GM23248 (cell line): ENCODE measurements around the gene PIGR. TPM values are rescaled to one million over a fixed set of nuclear protein-coding genes. Genes with fewer than 3 reads are reported as not detected.

Source experiments
- DNase-seq: peaks from one replicate; pipeline ENCODE4 v3.0.0-alpha.2; 2015
- H2AFZ ChIP-seq: fragments of 200-600 bp; sonication (generic); 2 replicates; pipeline ENCODE4 v1.6.1; 2016; ENCODE audit warnings: antibody characterized with exemption
- H3F3A ChIP-seq: fragments of 200-600 bp; sonication (generic); 2 replicates; pipeline ENCODE4 v1.6.1; 2016; ENCODE audit warnings: mild to moderate bottlenecking, antibody characterized with exemption, mixed run types; ENCODE audit not compliant: insufficient read depth
- H3K27ac ChIP-seq: fragments of 200-600 bp; sonication (generic); 2 replicates; pipeline ENCODE4 v1.5.1; 2016; ENCODE audit warnings: mild to moderate bottlenecking
- H3K27me3 ChIP-seq: fragments of 200-600 bp; sonication (generic); replicated peaks from 2 replicates; pipeline ENCODE4 v1.6.1; 2016; ENCODE audit warnings: mild to moderate bottlenecking; ENCODE audit not compliant: insufficient read depth
- H3K36me3 ChIP-seq: fragments of 200-600 bp; sonication (generic); 2 replicates; pipeline ENCODE4 v1.6.1; 2016; ENCODE audit warnings: low read depth, mild to moderate bottlenecking
- H3K4me1 ChIP-seq: fragments of 200-600 bp; sonication (generic); 2 replicates; pipeline ENCODE4 v1.6.1; 2016; ENCODE audit warnings: mild to moderate bottlenecking; ENCODE audit not compliant: insufficient read depth
- H3K4me2 ChIP-seq: fragments of 200-600 bp; sonication (generic); one replicate; pipeline ENCODE4 v1.6.1; 2016; ENCODE audit warnings: mild to moderate bottlenecking; ENCODE audit not compliant: unreplicated experiment
- H3K4me3 ChIP-seq: fragments of 200-600 bp; sonication (generic); 2 replicates; pipeline ENCODE4 v1.5.1; 2016; ENCODE audit warnings: mild to moderate bottlenecking
- H3K79me2 ChIP-seq: fragments of 200-600 bp; sonication (generic); 2 replicates; pipeline ENCODE4 v1.6.1; 2016; ENCODE audit warnings: mild to moderate bottlenecking; ENCODE audit not compliant: insufficient read depth
- H3K9ac ChIP-seq: fragments of 200-600 bp; sonication (generic); 2 replicates; pipeline ENCODE4 v1.6.1; 2016; ENCODE audit warnings: mild to moderate bottlenecking
- H3K9me2 ChIP-seq: fragments of 200-600 bp; sonication (generic); 2 replicates; pipeline ENCODE4 v1.6.1; 2016; ENCODE audit warnings: mixed run types, mild to moderate bottlenecking, moderate library complexity; ENCODE audit not compliant: insufficient read depth
- H3K9me3 ChIP-seq: fragments of 200-600 bp; sonication (generic); one replicate; pipeline ENCODE4 v1.6.1; 2017; ENCODE audit warnings: low read depth
- H4K20me1 ChIP-seq: fragments of 200-600 bp; sonication (generic); 2 replicates; pipeline ENCODE4 v1.6.0; 2016; ENCODE audit not compliant: insufficient read depth
- EZH2 ChIP-seq: fragments of 200-600 bp; sonication (generic); IDR thresholded peaks from 2 replicates; pipeline ENCODE4 v1.6.1; 2018; ENCODE audit warnings: antibody characterized with exemption, mild to moderate bottlenecking; ENCODE audit not compliant: insufficient read depth, poor library complexity, severe bottlenecking
- EZH2phosphoT487 ChIP-seq: fragments of 200-600 bp; sonication (generic); IDR thresholded peaks from 2 replicates; pipeline ENCODE4 v1.6.1; 2018; ENCODE audit warnings: antibody characterized with exemption, moderate library complexity, mild to moderate bottlenecking, low read depth; ENCODE audit not compliant: insufficient read depth
- WGBS, 2 experiments: methylation state at CpG; one replicate each; pipeline ENCODE4 v1.1.6; 2015 to 2017; ENCODE audit warnings: low lambda C conversion rate in 2 of 2, low coverage in 1 of 2; ENCODE audit errors: missing lambda C conversion rate in 2 of 2; 5-methylcytosine and 5-hydroxymethylcytosine counted together
- in situ Hi-C: fragments of 300-500 bp; cut with MboI; formaldehyde crosslinking; loops from 2 replicates; pipeline ENCODE4 v1.15.0; 2020
- polyA plus RNA-seq: library from polyadenylated mRNA; unstranded; fragments of >200 nt; fragmentation: Nextera tagmentation; extraction: Ambion mirVana; gene quantifications from 2 replicates; pipeline ENCODE4 v1.2.1, GENCODE V29; 2016
- total RNA-seq: library from RNA; depleted of rRNA; stranded (reverse); fragments of >200 nt; shearing (Covaris generic); gene quantifications from 2 replicates; pipeline ENCODE4 v1.2.3, GENCODE V29; 2014

The PIGR gene
- total and polyA plus RNA-seq, 2 experiments from 2014 or later, result not detected

DNA sequence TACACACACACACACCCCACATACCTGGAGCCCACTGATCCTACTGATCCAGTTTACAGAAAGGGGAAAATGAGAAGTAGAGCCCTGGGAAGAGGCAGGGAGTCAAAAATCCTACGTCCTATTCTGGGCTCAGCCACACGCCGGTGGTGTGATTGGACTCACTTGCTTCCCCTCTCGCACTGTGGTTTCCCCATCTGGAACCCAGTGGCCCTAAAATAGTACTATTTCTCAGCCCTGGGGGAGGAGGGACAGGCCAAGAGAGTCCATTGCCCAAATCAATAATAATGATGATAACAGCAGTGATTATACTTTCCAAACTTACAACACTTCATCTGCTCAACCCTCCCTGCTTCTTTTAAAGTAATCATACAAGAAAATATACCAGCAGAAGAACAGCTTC is 2.9 kb upstream of the PIGR start:
- Histone ChIP-seq H3K27me3 (peaks cover 17% of the 10 kb centered on the region), H3K9me2 (no peaks in the 10 kb centered on the region), H3K27ac (no peak overlapping the region), H3K4me2 (no peak overlapping the region), H3K4me3 (no peak overlapping the region), H4K20me1 (no peaks in the 10 kb centered on the region), H3F3A (no peaks in the 10 kb centered on the region), H3K9ac (no peak overlapping the region), H3K36me3 (no peaks in the 10 kb centered on the region), H3K9me3 (no peaks in the 10 kb centered on the region), H3K79me2 (no peaks in the 10 kb centered on the region), H3K4me1 (no peaks in the 10 kb centered on the region), H2AFZ (no peak overlapping the region)
- no peak for DNase-seq
- in situ Hi-C loops, result no loop called here
- WGBS, 2 experiments, result 27 to 38% methylated on average over 4 of the region's 4 CpGs
- TF ChIP-seq EZH2 (no peak), EZH2phosphoT487 (no peak)

DNA sequence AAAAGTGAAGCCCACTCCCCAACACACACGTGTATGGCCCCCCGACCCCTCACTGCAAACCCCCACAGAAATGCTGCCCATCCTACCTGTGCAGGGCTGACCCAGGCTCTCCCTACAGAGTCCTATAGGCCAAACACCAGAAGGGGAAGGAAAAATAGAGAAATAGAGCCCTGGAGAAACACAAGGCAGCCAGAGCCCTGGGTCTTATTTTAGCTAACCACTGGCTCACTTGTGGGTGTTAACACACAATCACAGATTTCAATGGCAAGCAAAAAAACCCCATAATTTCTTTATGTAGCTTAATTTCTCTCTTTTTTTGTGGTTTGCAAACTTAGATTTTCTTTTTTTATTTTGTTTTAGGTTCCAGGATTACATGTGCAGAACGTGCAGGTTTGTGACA is 989 bp upstream of the PIGR start:
- Histone ChIP-seq H3K27ac (no peak overlapping the region), H3K4me3 (no peak overlapping the region), H4K20me1 (no peaks in the 10 kb centered on the region), H3K9me2 (no peaks in the 10 kb centered on the region), H3K9me3 (no peaks in the 10 kb centered on the region), H3K4me2 (no peak overlapping the region), H3F3A (no peaks in the 10 kb centered on the region), H2AFZ (no peak overlapping the region), H3K4me1 (no peaks in the 10 kb centered on the region), H3K9ac (no peak overlapping the region), H3K36me3 (no peaks in the 10 kb centered on the region), H3K79me2 (no peaks in the 10 kb centered on the region), H3K27me3 (peaks cover 33% of the 10 kb centered on the region)
- no peak for DNase-seq
- TF ChIP-seq EZH2 (no peak), EZH2phosphoT487 (no peak)
- in situ Hi-C loops, result no loop called here
- WGBS, 2 experiments, result 8 to 11% methylated on average over 3 of the region's 3 CpGs

- in situ Hi-C loops, result no loop called here
- H3K4me1 ChIP-seq, result no peaks in the 10 kb centered on the region
- 86 to 94% methylated on average over 4 of the region's 4 CpGs for WGBS, 2 experiments
Observed at GRCh38 chr1:206945779-206946178, 487 bp downstream of the PIGR start.

DNA sequence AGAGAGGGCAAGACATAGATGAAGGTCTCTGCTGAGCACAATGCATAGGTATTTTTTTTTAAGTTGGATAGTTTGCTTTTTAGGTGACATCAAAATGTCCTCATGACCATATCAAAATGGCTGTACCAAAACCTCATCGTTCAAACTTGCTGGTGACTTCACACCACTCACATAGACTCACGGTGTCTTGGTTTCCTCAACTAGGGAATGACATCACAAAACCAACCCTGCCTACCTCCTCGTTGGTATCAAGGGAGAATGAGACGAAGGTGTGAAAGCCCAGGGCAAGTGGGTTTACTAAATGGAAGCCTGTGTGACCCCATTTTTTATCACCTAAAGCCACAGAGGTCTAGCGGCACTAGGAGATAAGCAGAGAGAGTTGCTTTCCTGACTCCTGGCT is 1.6 kb downstream of the PIGR start:
- Histone ChIP-seq H3K27ac (no peak overlapping the region), H3K79me2 (no peaks in the 10 kb centered on the region), H3K27me3 (peaks cover 42% of the 10 kb centered on the region), H3K4me3 (no peak overlapping the region), H3K9me3 (no peaks in the 10 kb centered on the region), H3K9me2 (no peaks in the 10 kb centered on the region), H3F3A (no peaks in the 10 kb centered on the region), H4K20me1 (no peaks in the 10 kb centered on the region), H3K9ac (no peak overlapping the region), H3K36me3 (no peaks in the 10 kb centered on the region), H2AFZ (no peak overlapping the region), H3K4me1 (no peaks in the 10 kb centered on the region), H3K4me2 (no peak overlapping the region)
- no peak for DNase-seq
- in situ Hi-C loops, result no loop called here
- no peak for TF ChIP-seq EZH2phosphoT487
- TF ChIP-seq EZH2, result no peak
- 58 to 62% methylated on average over 5 of the region's 5 CpGs for WGBS, 2 experiments

More at GRCh38 chr1:206945779-206946178, 487 bp downstream of the PIGR start:
- no peaks in the 10 kb centered on the region for H3K9me2 ChIP-seq
- DNase-seq, result no peak
- no peaks in the 10 kb centered on the region for H3K9me3 ChIP-seq
- H3K9ac ChIP-seq, result no peak overlapping the region
- H3K79me2 ChIP-seq, result no peaks in the 10 kb centered on the region
- no peaks in the 10 kb centered on the region for H3K36me3 ChIP-seq
- no peak overlapping the region for H3K27ac ChIP-seq
- H3K4me2 ChIP-seq, result no peak overlapping the region
- no peaks in the 10 kb centered on the region for H4K20me1 ChIP-seq
- H2AFZ ChIP-seq, result no peak overlapping the region
- TF ChIP-seq EZH2, result no peak
- TF ChIP-seq EZH2phosphoT487, result no peak
- peaks cover 45% of the 10 kb centered on the region for H3K27me3 ChIP-seq
- H3F3A ChIP-seq, result no peaks in the 10 kb centered on the region
- H3K4me3 ChIP-seq, result no peak overlapping the region
